Measurements from ENCODE around the gene SOX6. TPM values are rescaled to one million over a fixed set of nuclear protein-coding genes. Genes with fewer than 3 reads are reported as not detected.

SOX6 gene
- total RNA-seq: 10 to 100 TPM in 1 of 2 donors, 1 to 10 TPM in 1; 3.1 to 15.5 TPM

- TF ChIP-seq POLR2A (IDR thresholded peaks at IDR 0.05) (no peak), POLR2AphosphoS5 (IDR thresholded peaks at IDR 0.05) (peak; percentile 44)
Measured at GRCh38 chr11:16356057-16356760, at the start of gene SOX6. TSS of gene SOX6 (minus strand) at chr11:16356546. CDS start at chr11:16341248, 15,298 bp downstream.

GRCh38 chr11:16404781-16405285 lies 48.5 kb upstream of the SOX6 start:
- WGBS: 49% methylated on average over 4 of the region's 4 CpGs
- no peaks in the 10 kb centered on the region for H3K9me3 ChIP-seq
- DNase-seq (ENCODE audit: low spot score): no peak

More at GRCh38 chr11:16356057-16356760, at the start of gene SOX6:
- Histone ChIP-seq H3K27ac (no peak within 1 kb of the TSS), H3K4me3 (no peak within 1 kb of the TSS), H3K27me3 (replicated peaks; ENCODE audit: insufficient read depth) (no peaks in the 10 kb centered on the region), H3K36me3 (no peaks in the 10 kb centered on the region), H3K9me3 (no peaks in the 10 kb centered on the region), H3K4me1 (replicated peaks) (no peaks in the 10 kb centered on the region)
- WGBS: 38% methylated on average over 3 of the region's 3 CpGs
- intact Hi-C loops (cut with DNase I): no loop called here
- DNase-seq (ENCODE audit: low spot score): peak; percentile 28

GRCh38 chr11:16403851-16404250 lies 47.5 kb upstream of the SOX6 start:
- TF ChIP-seq CTCF (IDR thresholded peaks at IDR 0.05): no peak
- no peak for TF ChIP-seq POLR2AphosphoS5 (IDR thresholded peaks at IDR 0.05)
- no peak for TF ChIP-seq POLR2A (IDR thresholded peaks at IDR 0.05)
- no peak for DNase-seq (ENCODE audit: low spot score)
- WGBS: 94% methylated on average over 1 of the region's 1 CpG
- no peaks in the 10 kb centered on the region for H3K9me3 ChIP-seq
- no peaks in the 10 kb centered on the region for H3K36me3 ChIP-seq
- H3K4me1 ChIP-seq (replicated peaks): no peaks in the 10 kb centered on the region
- H3K27me3 ChIP-seq (replicated peaks; ENCODE audit: insufficient read depth): no peaks in the 10 kb centered on the region
- no peak overlapping the region for H3K4me3 ChIP-seq
- no peak overlapping the region for H3K27ac ChIP-seq
- intact Hi-C loops (cut with DNase I): no loop called here

More at GRCh38 chr11:16404781-16405285, 48.5 kb upstream of the SOX6 start:
- intact Hi-C loops (cut with DNase I): no loop called here
- TF ChIP-seq CTCF (IDR thresholded peaks at IDR 0.05): no peak
- no peak for TF ChIP-seq POLR2AphosphoS5 (IDR thresholded peaks at IDR 0.05)
- no peak for TF ChIP-seq POLR2A (IDR thresholded peaks at IDR 0.05)
- Histone ChIP-seq H3K27ac (no peak overlapping the region), H3K36me3 (no peaks in the 10 kb centered on the region), H3K4me1 (replicated peaks) (no peaks in the 10 kb centered on the region), H3K4me3 (no peak overlapping the region), H3K27me3 (replicated peaks; ENCODE audit: insufficient read depth) (no peaks in the 10 kb centered on the region)

- H3K4me1 ChIP-seq (replicated peaks): no peaks in the 10 kb centered on the region
- no peak overlapping the region for H3K4me3 ChIP-seq
- TF ChIP-seq POLR2AphosphoS5 (IDR thresholded peaks at IDR 0.05) (no peak), POLR2A (IDR thresholded peaks at IDR 0.05) (no peak), CTCF (IDR thresholded peaks at IDR 0.05) (no peak)
- DNase-seq (ENCODE audit: low spot score): no peak
- no peaks in the 10 kb centered on the region for H3K36me3 ChIP-seq
- H3K9me3 ChIP-seq: no peaks in the 10 kb centered on the region
- intact Hi-C loops (cut with DNase I): no loop called here
- 70% methylated on average over 2 of the region's 2 CpGs for WGBS
- H3K27me3 ChIP-seq (replicated peaks; ENCODE audit: insufficient read depth): no peaks in the 10 kb centered on the region
- H3K27ac ChIP-seq: no peak overlapping the region
Measured at GRCh38 chr11:16403448-16403803, 47.1 kb upstream of the SOX6 start.

- no peak overlapping the region for H3K27ac ChIP-seq
- no peaks in the 10 kb centered on the region for H3K4me1 ChIP-seq (replicated peaks)
- TF ChIP-seq POLR2AphosphoS5 (IDR thresholded peaks at IDR 0.05) (no peak), CTCF (IDR thresholded peaks at IDR 0.05) (no peak), POLR2A (IDR thresholded peaks at IDR 0.05) (no peak)
- DNase-seq (ENCODE audit: low spot score): no peak
- 74% methylated on average over 5 of the region's 5 CpGs for WGBS
- H3K27me3 ChIP-seq (replicated peaks; ENCODE audit: insufficient read depth): no peaks in the 10 kb centered on the region
- no peaks in the 10 kb centered on the region for H3K36me3 ChIP-seq
- intact Hi-C loops (cut with DNase I): no loop called here
- no peaks in the 10 kb centered on the region for H3K9me3 ChIP-seq
- no peak overlapping the region for H3K4me3 ChIP-seq
Measured at GRCh38 chr11:16402654-16403447, 46.5 kb upstream of the SOX6 start.

Data from prostate gland (tissue), 2 donors.